PC-3 (cell line): Measurements from ENCODE around the gene TIMP4.

Source experiments
- CTCF ChIP-seq: fragments of 300-600 bp; sonication (generic); conservative IDR thresholded peaks from 2 replicates; pipeline ENCODE4 v1.5.1; 2017; ENCODE audit warnings: antibody characterized with exemption, low read depth, mild to moderate bottlenecking, low read length
- EZH2 ChIP-seq: fragments of 300-600 bp; sonication (generic); IDR thresholded peaks from one replicate; pipeline ENCODE4 v1.6.1; 2017; ENCODE audit warnings: antibody characterized with exemption, mild to moderate bottlenecking, low read length; ENCODE audit not compliant: unreplicated experiment
- EZH2phosphoT487 ChIP-seq: fragments of 300-600 bp; sonication (generic); IDR thresholded peaks from 2 replicates; pipeline ENCODE4 v1.6.1; 2018; ENCODE audit warnings: mild to moderate bottlenecking, antibody characterized with exemption, low read length, borderline replicate concordance

- TF ChIP-seq EZH2phosphoT487, result no peak
- TF ChIP-seq CTCF, result no peak
- no peak for TF ChIP-seq EZH2
These were observed 28.0 kb upstream of the TIMP4 start for GRCh38 chr3:12186515-12187286.
